Glutamatergic neuron (in vitro differentiated cells): Measurements from ENCODE around the gene LHCGR. TPM values are rescaled to one million over a fixed set of nuclear protein-coding genes. Genes with fewer than 3 reads are reported as not detected.

Experiments used
- DNase-seq: peaks from one replicate; pipeline ENCODE4 v3.0.0; 2022
- H3K27ac Mint-ChIP-seq: one replicate; pipeline ENCODE4 v1.8.0; 2020; ENCODE audit warnings: mild to moderate bottlenecking, mixed read lengths, inconsistent platforms; ENCODE audit not compliant: unreplicated experiment
- H3K27me3 Mint-ChIP-seq: one replicate; pipeline ENCODE4 v1.8.0; 2020; ENCODE audit warnings: mild to moderate bottlenecking, moderate library complexity, mixed read lengths, inconsistent platforms; ENCODE audit not compliant: unreplicated experiment
- H3K36me3 Mint-ChIP-seq: one replicate; pipeline ENCODE4 v1.8.0; 2020; ENCODE audit warnings: mild to moderate bottlenecking, mixed read lengths, inconsistent platforms; ENCODE audit not compliant: unreplicated experiment
- H3K4me1 Mint-ChIP-seq: one replicate; pipeline ENCODE4 v1.8.0; 2020; ENCODE audit warnings: mild to moderate bottlenecking, low read depth, mixed read lengths, inconsistent platforms; ENCODE audit not compliant: unreplicated experiment
- H3K4me3 Mint-ChIP-seq: one replicate; pipeline ENCODE4 v1.8.0; 2020; ENCODE audit warnings: mild to moderate bottlenecking, mixed read lengths, inconsistent platforms; ENCODE audit not compliant: unreplicated experiment
- H3K9me3 Mint-ChIP-seq: one replicate; pipeline ENCODE4 v1.8.0; 2020; ENCODE audit warnings: mild to moderate bottlenecking, moderate library complexity, mixed read lengths, inconsistent platforms; ENCODE audit not compliant: unreplicated experiment
- total RNA-seq: library from RNA; stranded (reverse); fragmentation: NEBNext Ultra II Directional; extraction: Animal tissue kit (Norgen Biotek cat#: 25700); gene quantifications from one replicate; pipeline ENCODE4 v1.2.1, GENCODE V29; 2021; ENCODE audit not compliant: unreplicated experiment
- TF ChIP-seq, protein P1 (sequence below): fragments of 200-600 bp; sonication (generic); IDR thresholded peaks from one replicate; pipeline ENCODE4 v1.5.0; 2021; ENCODE audit not compliant: partially characterized antibody, unreplicated experiment

Gene LHCGR
- total RNA-seq, 1 donor from 2014 or later = not detected

DNA sequence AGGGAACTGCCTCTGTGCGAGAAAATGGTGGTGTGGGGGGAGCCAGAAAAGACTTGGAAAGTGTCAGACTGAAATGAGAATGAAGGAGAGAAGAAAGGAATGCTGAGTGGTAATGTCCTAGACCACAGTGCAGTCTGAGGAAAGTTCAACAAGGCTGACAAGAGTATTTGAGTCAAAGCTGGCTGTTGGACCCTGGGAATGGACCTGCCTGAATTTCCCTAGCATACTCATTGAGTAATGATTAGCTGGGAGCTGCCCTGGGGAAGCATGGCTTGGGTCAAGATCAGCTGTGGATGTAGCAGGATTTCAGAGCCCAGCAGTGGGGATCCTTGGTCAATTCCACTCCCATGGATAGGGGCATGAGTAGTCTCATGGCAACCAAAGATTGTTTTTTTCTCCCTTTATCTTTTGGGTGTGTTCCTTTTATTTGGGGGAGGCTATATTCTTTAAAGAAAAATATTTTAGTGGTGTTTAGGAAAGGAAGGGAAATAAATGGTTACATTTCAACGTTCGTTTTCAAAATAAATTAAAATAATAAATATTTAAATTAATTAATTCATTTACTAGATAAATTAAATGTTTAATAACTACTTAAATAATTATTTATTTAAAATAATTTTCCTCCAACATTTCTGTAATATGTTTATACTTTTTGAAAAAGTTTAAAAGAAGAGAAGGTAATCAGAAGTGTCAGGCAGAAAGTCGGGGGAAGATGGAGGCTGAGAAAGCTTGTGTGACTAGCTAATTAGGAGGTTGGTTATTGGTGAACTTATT lies 15.9 kb upstream of the LHCGR start:
- Mint-ChIP-seq H3K4me1 (peaks cover 7% of the 10 kb centered on the region), H3K36me3 (no peaks in the 10 kb centered on the region), H3K9me3 (no peaks in the 10 kb centered on the region), H3K27me3 (peaks cover 2% of the 10 kb centered on the region), H3K4me3 (no peak overlapping the region), H3K27ac (no peak overlapping the region)
- no peak for DNase-seq
- TF ChIP-seq, protein P1, sequence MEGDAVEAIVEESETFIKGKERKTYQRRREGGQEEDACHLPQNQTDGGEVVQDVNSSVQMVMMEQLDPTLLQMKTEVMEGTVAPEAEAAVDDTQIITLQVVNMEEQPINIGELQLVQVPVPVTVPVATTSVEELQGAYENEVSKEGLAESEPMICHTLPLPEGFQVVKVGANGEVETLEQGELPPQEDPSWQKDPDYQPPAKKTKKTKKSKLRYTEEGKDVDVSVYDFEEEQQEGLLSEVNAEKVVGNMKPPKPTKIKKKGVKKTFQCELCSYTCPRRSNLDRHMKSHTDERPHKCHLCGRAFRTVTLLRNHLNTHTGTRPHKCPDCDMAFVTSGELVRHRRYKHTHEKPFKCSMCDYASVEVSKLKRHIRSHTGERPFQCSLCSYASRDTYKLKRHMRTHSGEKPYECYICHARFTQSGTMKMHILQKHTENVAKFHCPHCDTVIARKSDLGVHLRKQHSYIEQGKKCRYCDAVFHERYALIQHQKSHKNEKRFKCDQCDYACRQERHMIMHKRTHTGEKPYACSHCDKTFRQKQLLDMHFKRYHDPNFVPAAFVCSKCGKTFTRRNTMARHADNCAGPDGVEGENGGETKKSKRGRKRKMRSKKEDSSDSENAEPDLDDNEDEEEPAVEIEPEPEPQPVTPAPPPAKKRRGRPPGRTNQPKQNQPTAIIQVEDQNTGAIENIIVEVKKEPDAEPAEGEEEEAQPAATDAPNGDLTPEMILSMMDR = no peak

DNA sequence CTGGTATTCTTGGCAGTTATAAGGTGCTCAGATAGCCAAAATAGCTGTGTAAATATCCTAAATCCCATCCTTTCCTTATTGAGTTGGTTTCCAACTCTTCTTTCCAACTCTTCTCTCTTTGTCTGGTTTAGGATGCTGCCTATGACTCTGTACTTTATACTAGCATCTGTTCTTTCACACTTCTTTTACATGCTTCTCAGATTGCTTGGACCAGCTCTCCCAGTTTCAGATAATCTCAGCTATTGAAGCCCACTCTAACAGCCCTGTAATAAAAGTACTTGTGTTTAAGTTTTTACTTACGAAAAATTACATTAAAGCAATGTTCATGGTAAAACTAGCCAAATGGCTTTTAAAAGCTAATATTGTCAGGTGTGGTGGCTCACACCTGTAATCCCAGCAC lies 14.7 kb upstream of the LHCGR start:
- Mint-ChIP-seq H3K9me3 (peaks cover 2% of the 10 kb centered on the region), H3K4me1 (peaks cover 7% of the 10 kb centered on the region), H3K4me3 (no peak overlapping the region), H3K27ac (no peak overlapping the region), H3K36me3 (peaks cover 4% of the 10 kb centered on the region), H3K27me3 (peaks cover 2% of the 10 kb centered on the region)
- TF ChIP-seq, protein P1 = no peak
- no peak for DNase-seq

DNA sequence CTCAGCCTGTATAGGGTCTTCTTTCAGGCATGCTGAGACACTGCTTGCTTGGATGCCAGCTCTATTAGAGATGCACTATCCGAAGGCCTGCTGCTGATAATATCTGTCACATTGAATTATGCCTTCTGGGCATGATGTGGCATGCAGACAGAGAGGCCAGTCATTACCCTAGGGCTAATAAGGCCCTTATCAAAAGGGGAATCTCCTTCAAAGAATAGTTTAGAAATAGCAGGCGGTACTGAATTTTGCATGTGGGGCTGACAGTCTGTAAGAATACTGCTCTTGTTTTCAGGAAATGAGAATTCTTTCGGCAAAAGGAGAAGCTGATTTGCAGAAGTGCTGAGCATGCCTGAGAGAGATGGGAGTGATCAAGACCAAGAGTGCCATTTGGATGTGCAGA lies 13.1 kb upstream of the LHCGR start:
- DNase-seq = no peak
- TF ChIP-seq, protein P1 = no peak
- no peak overlapping the region for H3K4me3 Mint-ChIP-seq
- no peaks in the 10 kb centered on the region for H3K27me3 Mint-ChIP-seq
- no peak overlapping the region for H3K27ac Mint-ChIP-seq
- peaks cover 4% of the 10 kb centered on the region for H3K36me3 Mint-ChIP-seq
- H3K9me3 Mint-ChIP-seq = peaks cover 2% of the 10 kb centered on the region
- H3K4me1 Mint-ChIP-seq = peaks cover 7% of the 10 kb centered on the region

DNA sequence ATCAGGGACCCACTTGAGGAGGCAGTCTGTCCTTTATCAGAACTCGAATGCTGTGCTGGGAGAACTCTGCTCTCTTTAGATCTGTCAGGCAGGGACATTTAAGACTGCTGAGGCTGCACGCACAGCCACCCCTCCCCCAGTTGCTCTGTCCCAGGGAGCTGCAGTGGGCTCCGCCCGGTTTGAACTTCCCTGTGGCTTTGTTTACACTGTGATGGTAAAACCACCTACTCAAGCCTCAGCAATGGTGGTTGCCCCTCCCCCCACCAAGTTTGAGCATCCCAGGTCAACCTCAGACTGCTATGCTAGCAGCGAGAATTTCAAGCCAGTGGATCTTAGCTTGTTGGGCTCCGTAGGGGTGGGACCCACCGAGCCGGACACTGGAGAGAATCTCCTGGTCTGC lies 11.8 kb upstream of the LHCGR start:
- DNase-seq = no peak
- Mint-ChIP-seq H3K36me3 (peaks cover 4% of the 10 kb centered on the region), H3K27me3 (no peaks in the 10 kb centered on the region), H3K9me3 (peaks cover 2% of the 10 kb centered on the region), H3K4me1 (peaks cover 7% of the 10 kb centered on the region), H3K4me3 (no peak overlapping the region), H3K27ac (no peak overlapping the region)
- TF ChIP-seq, protein P1 = no peak

DNA sequence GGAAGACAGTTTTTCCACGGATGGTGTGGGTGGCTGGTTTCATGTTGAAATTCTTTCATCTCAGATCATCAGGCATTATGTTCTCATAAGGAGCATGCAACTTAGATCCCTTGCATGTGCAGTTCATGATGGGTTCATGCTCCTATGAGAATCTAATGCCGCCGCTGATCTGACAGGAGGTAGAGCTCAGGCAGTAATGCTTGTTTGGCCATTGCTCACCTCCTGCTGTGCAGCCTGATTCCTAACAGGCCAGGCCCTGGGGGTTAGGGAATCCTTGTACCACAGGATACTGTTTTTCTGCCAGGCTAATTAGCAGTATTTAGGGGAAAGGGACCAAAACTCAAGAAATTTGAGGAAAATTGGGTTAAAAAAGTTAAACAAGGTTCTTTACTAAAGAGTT lies 5.3 kb upstream of the LHCGR start:
- no peak overlapping the region for H3K27ac Mint-ChIP-seq
- TF ChIP-seq, protein P1 = no peak
- no peaks in the 10 kb centered on the region for H3K4me1 Mint-ChIP-seq
- H3K4me3 Mint-ChIP-seq = no peak overlapping the region
- no peaks in the 10 kb centered on the region for H3K36me3 Mint-ChIP-seq
- no peak for DNase-seq
- no peaks in the 10 kb centered on the region for H3K27me3 Mint-ChIP-seq
- H3K9me3 Mint-ChIP-seq = peaks cover 4% of the 10 kb centered on the region
